GM12872 (cell line): ENCODE data around the gene GATD1.

ENCODE experiments used
- CTCF ChIP-seq: IDR thresholded peaks from 3 replicates; pipeline ENCODE4 v1.5.1; 2011; ENCODE audit warnings: low read depth, mild to moderate bottlenecking, low read length, moderate library complexity; ENCODE audit not compliant: insufficient read depth

The GATD1 gene

DNA sequence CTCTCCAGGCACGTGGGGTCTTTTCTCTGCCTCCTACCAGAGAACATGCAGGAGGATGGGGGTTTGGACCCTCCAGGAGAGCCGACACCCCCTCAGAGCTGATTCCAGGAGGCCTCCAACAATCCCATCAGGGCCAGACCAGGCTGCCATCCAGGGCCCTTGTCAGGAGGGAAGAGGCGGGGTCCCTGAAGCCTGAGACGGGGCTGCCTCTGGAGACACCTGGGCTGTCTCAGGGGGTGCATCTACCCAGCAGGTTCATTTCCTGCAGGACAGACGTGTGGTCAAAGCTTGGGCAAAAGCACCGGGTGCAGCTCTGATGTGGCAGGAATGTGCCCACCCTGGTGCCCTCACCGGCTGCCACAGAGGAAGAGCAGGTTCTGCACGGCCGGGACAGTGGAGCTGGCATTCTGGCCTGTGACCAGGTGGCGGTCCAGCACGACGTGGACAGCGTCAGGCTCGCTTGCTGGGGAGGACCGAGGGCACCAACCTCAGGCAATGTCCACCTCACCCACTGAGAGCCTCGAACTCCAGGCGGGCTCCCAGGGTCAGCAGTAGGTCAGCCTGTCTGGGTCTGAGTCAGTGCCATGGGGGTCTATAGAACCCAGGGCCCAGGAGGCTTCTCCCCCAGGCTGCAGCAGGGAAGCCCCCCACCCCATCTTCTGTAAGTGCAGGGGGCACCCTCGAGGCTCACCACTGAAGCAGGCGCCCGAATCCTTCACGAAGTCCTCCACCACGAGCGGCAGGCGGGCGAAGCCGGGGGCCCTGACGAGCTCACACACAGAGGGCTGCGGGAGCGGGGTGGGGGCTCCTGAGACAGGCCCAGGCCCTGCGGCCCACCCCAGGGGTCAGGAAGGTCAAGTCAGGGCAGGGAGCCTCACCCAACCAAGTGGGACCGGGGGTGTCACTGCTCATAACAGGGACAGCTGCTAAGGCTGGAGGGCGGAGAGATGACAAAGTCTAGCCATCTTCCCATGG is 6.4 kb downstream of the GATD1 start:
- no peak for TF ChIP-seq CTCF

GRCh38 chr11:769887-770641 is 7.2 kb downstream of the GATD1 start:
- no peak for TF ChIP-seq CTCF

DNA sequence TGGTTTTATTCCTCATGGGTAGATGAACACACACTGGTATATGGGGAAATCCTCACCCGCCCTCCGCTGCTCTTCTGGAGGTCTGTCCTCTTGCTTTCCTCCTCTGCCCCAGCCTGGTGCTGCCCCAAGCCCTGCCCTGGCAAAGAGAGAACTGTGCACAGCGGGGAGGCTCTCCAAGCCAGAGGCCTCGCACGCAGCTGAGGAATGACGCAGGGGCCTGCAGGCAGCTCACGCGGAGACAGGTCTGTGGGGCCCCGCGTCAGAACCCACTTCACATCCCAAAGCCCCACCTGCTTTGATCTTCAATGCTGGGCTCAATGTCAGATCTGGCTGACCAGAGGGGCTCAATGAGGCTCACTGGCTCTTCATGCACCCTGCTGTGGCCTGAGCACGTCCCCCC is 10.0 kb downstream of the GATD1 start:
- TF ChIP-seq CTCF, result no peak

DNA sequence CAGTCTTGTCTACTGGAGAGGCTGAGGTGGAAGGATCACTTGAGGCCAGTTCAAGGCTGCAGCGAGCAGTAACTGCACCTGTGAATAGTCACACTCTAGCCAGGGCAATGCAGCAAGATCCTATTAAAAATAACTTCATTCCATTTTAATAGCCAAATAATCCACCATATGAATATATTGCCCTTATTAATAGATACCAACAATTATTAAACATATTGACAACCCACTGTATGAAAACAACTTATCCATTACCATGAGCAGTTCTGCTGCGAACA is 10.4 kb downstream of the GATD1 start:
- TF ChIP-seq CTCF, result no peak

GRCh38 chr11:766106-766935 is 11.0 kb downstream of the GATD1 start:
- no peak for TF ChIP-seq CTCF

- TF ChIP-seq CTCF, result no peak
These were observed 11.5 kb downstream of the GATD1 start for GRCh38 chr11:765802-766091.
